HG02973 (cell line): ENCODE results near the gene COG6.

Source experiments
- ATAC-seq: cut with Tn5 transposase; IDR thresholded peaks from one replicate; pipeline ENCODE4 v1.9.1; 2021; ENCODE audit warnings: moderate library complexity; ENCODE audit not compliant: unreplicated experiment

The COG6 gene

DNA sequence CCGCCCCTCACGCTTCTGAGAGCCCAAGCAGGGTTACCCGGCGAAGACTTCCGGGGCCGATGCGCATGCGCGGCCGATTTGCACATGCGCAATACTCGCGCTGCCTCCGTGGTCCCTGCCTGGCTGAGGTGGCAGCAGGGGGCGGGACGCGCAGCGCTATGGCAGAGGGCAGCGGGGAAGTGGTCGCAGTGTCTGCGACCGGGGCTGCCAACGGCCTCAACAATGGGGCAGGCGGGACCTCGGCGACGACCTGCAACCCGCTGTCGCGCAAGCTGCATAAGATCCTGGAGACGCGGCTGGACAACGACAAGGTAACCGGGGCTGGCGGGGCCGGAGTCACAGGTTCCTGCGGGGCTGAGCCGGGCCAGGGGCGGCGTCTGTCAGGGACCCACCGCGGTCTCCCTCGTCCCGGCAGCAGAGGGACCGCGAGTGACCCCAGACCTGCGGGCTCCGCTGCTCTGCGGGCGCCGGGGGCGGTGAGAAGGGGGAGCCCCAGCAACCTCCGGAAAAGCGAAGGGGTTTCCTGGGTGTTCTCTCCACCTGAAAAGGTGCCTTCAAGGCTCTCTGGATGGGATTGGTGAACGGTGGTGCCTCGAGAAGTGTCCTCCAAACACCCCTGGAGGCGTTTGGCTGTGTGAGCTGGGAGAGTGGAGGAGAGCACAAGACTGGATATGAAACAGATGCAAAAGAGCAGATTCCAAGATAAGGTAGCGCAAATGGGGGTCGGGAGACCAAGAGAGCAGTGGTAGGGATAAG is at the start of gene COG6:
TSS of gene COG6 (plus strand) at position 94 of the 756 bp plus-strand sequence. CDS start at position 159, 65 bp downstream.
- peak; percentile 86 for ATAC-seq

DNA sequence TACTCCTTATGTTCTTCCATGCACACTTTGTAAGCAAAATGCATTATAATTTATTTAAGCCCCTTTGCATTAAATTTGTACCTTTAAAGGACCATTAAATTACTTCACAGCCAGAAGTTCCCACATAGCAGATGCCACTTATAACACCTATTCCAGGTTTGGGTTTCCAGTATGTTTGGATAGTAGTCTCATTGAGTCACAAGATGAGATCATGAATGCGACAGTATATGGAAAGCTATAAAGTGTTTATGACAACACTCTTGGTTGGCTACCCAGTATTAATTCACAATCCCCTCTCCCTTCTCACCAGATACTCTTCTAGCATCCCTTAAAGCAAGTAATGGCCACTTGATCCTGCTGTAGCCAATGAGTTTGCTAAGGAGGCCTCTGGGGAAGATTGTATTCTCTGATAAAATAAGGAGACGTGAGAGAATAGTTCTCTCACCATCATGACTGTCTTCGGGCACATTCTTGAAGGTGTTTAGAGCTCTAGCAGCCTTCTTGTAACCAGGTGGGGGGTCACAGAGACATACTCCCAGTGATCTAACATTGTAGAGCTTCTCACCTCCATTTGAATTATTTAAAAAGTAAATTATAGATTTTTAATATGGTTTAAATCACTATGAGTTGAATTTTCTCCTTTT is 49.7 kb upstream of the COG6 start:
- no peak for ATAC-seq

DNA sequence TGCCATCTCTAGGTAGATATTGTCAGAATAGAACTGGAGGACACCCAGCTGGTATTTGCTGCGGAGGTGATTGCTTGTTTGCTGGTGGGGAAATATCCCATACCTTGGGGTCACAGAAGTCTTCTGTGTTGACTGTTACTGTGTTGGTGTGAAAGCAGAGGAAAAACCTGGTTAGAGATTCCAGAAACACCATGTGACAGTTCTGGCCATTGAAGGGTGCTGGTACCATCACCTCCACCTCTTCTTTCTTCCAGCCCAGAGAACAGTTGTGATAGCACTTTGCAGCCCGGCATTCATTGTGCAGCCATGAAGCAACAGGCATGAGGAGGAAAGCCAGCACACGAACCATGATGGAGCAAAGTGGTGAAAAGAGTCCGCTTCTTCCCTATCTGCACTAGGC is 47.6 kb upstream of the COG6 start:
- no peak for ATAC-seq

DNA sequence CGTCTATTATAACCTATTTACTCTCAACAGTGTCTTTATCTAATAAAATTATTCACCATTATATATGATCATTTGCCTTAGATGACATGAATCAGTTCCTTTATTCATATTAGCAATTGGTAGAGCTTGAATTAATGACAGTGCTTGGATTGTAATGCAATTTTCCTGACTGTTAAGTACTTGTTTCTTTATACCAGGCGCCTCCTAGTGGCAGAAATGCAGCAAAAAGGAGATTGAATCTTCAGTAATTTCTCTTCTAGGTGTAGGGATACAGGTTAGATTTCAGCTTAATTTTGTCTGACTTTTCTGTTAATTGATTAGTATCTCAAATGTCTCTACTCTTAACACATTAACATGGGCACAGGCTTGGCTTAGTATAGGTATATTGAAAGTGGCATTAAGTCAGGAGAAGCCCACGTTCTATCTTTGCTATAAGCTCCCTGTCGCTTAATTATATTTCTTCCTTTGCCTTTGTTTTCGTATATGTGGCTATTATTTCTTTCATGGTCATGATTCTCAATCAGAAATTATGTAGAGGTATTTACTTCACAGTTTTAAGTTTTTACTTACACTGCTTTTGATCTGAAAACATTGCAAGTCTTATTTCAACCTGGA is 43.3 kb upstream of the COG6 start:
- ATAC-seq, result no peak

DNA sequence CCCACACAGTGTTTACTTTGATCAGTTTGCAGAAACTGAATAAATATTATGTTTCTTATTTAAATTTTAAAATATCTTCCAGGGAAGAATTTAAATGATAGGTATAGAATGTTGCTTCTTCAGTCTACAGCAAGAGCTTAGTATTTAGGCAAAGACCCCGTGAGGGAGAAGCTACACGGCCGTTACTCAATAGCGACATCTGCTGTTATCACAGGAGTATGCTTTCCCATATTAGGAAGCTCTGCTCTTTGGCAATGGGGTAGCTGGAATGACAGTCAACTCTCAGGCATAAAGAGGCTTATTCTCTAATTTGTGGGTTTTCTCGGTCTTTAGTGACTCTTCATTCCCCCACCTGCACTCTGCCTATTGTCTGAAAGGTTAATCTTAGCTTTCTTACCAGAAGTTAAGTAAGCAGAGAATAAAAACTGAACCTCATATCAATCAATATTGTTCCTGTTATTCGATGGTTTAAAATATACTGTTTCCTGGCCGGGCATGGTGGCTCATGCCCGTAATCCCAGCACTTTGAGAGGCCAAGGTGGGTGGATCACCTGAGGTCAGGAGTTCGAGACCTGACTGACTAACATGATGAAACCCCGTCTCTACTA is 39.3 kb upstream of the COG6 start:
- no peak for ATAC-seq

- ATAC-seq, result no peak
Measured at GRCh38 chr13:39618561-39618960, 36.9 kb upstream of the COG6 start.

DNA sequence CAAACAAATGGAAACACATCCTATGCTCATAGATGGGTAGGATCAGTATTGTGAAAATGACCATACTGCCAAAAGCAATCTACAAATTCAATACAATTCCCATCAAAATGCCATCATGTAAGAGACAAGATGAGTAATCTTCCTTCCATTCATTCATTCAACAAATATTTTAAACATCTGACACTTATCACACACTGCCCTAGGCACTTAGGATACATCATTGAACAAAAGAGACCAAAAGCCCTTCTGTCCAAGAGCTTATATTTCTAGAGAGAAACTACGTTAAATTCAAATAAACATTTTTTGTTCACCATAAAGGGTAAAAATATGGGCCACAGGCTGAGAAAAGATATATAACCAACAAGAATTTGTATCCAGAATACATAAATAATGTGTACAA is 32.0 kb upstream of the COG6 start:
- ATAC-seq, result no peak

DNA sequence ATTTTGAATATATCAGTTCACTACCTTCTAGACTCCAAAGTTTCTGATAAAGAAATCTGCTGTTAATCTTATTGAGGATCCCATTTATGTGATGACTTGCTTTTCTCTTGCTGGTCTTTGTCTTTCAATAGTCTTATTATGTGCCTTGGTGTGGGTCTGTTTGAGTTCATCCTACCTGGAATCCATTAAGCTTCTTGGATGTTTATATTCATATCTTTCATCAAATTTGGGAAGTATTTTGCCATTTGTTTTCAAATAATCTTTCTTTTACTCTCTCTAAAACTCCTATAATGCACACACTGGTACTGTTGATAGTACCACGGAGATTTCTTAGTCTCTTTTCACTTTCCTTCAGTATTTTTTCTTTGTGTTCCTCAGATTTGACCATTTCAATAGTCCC is 24.2 kb upstream of the COG6 start:
- no peak for ATAC-seq

- ATAC-seq, result no peak
Measured at GRCh38 chr13:39632994-39633393, 22.5 kb upstream of the COG6 start.

GRCh38 chr13:39635564-39635963 is 19.9 kb upstream of the COG6 start:
- no peak for ATAC-seq

- no peak for ATAC-seq
Measured at GRCh38 chr13:39637890-39638289, 17.6 kb upstream of the COG6 start.

DNA sequence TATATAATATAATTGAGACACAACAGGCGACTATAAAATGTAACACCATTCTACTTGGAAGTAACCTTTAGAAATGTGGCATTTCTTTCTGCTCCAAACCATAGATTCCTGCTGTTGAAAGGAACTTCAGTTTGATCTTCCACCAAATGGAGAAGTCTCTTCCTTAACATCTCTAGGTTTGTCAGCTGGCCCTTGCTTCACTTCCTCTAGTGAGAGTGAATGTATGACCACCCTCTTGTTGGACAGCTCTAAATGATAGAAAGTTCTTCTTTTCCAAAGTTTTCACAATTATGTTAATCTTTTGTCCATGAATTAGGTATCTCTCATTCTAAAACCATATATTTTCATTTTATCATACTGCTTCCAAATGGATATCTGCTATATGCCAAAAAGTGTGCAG is 13.8 kb upstream of the COG6 start:
- ATAC-seq, result no peak

DNA sequence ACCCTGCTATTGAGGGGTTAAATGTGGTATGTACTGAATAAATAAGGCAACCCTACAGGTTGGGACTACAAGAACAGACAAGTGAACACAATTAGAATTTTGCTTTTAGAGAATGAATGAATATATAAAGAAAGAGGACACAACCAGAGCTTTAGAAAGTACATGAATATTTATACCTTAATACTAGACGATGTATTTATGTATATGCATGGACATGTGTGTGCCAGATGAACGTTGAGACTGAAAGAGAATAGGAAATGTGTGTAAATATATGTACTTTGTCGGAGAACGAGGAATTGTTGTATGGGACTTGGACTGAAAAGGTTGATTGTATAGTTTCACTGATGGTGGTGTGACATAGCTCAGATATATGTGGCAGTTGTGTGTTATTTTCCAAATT is 9.3 kb upstream of the COG6 start:
- ATAC-seq, result no peak

GRCh38 chr13:39655041-39655568 is 357 bp upstream of the COG6 start:
- ATAC-seq, result peak; percentile 5

DNA sequence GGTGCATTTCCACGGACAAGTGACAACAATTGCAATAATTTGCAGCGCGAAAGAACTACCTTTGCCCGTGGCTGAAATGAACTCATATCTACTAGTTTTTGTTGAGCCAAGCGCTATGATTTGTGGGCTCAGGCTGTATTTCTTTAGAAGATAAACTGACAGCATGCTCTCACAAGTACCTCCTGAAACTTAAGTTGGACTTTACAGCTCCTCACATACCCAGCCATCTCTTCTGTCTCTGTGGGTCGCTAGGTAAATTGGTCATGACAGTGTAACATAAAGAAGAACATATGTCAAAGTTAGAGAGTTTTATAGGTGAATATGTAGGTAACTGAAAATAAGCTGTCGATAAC is 839 bp downstream of the COG6 start:
- no peak for ATAC-seq

- no peak for ATAC-seq
Measured at GRCh38 chr13:39663508-39663907, 8.0 kb downstream of the COG6 start.

- no peak for ATAC-seq
Measured at GRCh38 chr13:39663958-39664357, 8.5 kb downstream of the COG6 start.

DNA sequence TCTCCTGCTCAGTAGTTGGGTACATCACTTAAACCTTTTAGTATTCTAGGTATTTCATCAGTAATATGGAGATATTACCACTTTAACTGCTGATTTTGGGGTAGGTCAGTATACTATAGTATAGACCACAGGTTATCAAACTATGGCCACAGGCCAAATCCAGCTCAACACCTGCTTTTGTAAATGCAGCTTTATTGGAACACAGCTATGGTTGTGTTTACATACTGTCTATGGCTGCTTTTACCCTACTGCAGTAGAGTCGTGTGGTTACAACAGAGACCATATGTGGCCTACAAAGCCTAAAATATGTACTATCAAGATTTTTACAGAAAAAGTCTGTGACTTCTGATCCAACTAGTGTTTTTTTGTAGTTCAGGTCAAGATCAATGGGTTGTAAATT is 10.3 kb downstream of the COG6 start:
- ATAC-seq, result no peak

GRCh38 chr13:39670445-39670844 is 15.0 kb downstream of the COG6 start:
- no peak for ATAC-seq

GRCh38 chr13:39672378-39673132 is 17.1 kb downstream of the COG6 start:
- no peak for ATAC-seq

- no peak for ATAC-seq
Measured at GRCh38 chr13:39675904-39676303, 20.4 kb downstream of the COG6 start.
